ENCODE measurements around the gene FGD4.

FGD4 gene

DNA sequence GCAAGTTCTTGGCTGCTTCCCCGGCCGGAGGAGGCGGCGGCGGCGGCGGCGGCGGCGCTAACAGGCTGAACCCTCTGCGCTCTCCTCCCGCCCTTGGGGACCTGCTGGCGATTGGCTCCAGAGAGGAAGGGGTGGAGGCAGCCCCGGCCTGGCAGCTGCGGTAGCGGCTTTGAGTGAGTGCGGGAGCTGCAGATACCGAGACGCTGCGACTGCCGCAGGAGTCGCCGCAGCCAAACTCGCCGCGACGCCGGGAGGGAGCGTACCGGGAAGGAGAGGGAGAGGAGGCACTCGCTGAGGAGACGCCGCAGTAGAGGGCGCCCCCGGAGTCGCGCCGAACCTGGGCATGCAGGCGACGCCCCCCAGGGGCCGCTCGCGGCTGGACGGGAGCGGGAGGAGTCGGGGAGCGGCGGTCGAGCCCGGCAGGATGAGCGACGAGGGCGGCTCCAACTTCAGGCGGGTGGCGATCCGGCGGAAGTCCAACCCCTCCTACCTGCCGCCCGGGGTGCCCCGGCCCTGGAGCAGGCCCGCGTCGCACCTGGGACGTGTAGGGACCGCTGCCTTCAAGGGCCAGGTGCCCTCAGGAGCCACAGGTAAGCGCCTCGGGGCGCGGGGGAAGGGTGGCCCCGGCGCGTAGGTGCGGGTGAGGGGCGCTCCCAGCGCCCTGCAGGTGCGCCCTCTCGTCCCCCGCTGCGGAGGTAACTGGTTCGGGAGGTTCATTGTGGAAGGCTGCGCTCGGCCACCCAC, at the start of gene FGD4:
Gene FGD4 (plus strand): TSS at position 189 of the 744 bp plus-strand sequence.
- DNase-seq = peak; percentile 93

DNA sequence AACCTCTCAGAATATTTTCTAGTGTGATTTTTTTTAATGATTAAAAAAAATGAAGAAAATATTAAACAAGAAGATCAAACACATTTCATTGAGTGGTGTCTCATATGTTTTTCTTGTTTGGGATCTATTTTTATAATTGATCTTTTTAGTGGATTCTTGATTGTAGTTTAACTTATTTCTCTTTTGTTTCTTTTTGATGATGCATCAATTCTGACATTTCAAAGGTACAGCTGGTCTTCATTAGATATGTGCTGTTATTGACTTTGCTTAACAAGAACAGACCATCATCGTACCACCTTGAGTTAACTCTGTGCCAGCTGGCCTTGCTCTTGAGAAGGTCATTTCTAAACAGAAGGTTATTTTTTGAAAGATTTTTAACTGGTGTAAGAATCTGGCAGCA, 45.8 kb upstream of the FGD4 start:
- DNase-seq = no peak

- DNase-seq = no peak
Observed at GRCh38 chr12:32357601-32358249, 41.6 kb upstream of the FGD4 start.

DNA sequence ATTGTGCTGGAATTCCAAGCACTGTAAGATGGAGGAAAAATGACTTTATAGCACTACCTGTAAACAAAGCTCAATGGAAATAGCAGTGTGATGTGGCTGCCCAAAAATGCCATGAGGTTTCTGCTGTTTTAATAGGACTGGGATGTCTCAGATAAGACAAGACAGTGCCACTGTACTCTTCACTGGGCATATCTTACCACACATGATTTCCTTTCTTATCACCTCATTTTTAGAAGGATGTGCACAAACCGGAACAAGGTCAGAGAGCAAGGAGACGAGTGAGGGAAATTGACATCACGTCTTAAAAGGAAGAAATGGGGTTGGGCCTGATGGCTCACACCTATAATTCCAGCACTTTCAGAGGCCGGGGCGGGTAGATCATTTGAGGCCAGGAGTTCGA, 38.4 kb upstream of the FGD4 start:
- DNase-seq = no peak

- no peak for DNase-seq
Observed at GRCh38 chr12:32362892-32363291, 36.5 kb upstream of the FGD4 start.

DNA sequence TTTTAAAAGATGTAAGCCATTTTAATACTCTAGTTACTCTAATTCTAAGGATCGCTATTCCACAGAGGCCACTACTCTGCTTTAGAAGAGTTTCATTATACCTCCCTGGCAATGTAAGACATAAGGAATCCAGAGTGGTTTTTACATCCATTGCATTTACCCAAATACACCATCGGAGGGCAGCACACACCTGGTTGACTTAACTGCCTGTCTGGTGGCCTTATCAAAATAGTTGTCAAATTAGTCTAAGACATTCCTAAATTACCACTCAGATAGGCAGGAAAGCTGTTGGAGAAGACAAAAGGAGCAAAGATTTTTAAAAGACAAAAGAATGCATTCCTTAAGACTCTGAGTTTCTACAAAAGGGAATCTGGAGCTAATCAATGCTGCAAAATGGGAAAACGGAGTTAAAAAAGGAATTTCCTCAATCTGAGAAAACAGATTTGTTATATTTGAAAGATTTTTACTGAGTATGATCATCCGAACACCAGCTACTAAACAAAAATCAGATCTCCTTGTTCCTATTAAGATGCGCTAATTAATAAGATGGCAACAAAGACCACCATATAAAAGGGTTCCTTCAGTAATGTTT, 33.8 kb upstream of the FGD4 start:
- peak; percentile 53 for DNase-seq

DNA sequence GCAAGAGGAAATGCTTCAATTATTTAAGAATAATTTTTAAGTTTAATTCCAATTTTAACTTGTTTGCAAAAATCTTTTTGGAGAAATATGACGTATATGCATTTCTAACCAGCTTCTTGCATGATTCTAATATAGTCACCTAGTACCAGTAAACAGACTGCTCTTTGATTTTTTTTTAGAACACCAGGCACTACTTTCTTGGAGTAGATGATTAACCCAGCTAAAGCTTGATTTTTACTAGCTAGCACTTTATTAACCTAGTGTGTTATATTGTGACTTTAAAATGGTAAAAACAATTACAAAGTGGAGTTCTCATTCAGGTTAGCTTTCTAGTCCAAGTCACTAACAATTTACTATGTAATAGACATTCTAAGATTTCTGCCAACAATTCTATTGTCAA, 32.6 kb upstream of the FGD4 start:
- no peak for DNase-seq

- no peak for DNase-seq
Observed at GRCh38 chr12:32367381-32367780, 32.0 kb upstream of the FGD4 start.

DNA sequence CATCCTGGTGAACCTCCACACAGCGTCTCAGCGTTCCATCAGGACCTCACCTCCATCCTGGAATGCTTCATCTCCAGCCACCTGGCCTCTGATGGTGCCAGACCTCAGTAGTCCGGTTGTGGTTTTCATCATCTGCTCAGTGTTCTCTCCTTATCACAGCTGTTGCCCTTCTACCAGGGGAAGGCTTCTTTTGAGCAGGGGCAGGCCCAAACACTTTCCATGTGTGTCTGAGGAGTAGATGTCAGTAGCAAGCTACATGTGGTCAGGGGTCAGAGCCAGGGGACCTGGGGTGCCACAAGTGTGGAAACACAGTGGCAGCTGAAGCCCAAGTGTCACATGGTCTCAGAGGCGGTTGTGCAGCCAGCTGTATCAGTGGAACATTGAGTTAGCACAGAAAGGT, 30.2 kb upstream of the FGD4 start:
- no peak for DNase-seq

DNA sequence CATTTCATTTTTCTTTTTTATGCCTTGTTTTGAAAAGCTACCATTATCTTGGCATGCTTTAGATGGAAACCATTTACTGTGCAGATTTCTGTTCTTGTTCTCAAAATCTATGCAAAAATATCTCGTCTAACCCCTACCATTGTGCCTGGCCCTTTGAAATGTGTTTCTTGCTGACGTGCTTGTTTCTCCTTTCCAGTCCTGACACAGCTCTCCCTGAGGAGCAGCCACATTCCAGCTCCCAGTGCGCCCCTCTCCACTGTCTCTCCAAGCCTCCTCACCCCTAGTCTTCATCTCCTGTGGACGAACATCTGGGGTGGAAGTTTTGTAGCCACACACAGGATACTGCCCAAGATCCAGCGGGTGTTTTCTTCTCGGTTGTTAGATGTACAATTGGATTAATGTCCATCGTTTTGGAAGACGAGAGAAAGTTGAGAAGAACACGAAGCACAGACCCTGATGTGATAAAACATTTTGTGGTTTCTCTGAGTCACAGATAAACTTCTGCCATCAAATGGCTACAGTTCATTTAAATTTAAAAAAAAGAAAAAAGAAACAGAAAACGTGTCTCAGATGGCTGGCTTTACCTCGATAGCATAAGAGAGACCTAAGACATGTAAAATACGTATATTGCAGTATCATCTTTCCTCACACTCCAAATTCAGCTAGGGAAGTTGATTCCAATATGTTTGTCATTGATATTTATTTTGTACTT, 21.9 kb upstream of the FGD4 start:
- DNase-seq = no peak

DNA sequence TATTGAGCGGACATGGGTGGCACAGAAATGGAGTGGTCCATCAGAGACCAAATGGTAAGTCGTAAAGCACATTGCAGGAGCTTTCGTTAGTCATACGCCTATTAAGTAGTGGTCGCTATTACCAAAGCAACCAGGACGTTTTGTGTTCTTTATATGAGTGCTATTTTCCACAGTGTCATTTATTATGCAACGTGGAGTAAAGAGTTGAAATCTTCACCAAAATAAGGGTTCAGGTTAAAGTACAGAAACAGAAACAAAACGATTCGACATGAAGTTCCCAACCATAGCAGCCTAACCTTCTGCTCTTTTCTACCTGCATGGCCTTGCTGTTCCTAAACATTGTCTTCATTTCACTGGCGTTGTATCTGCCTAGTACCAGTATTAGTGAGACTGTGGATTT, 20.1 kb upstream of the FGD4 start:
- DNase-seq = no peak

- no peak for DNase-seq
Observed at GRCh38 chr12:32379667-32380066, 19.7 kb upstream of the FGD4 start.

- no peak for DNase-seq
Observed at GRCh38 chr12:32382226-32382625, 17.1 kb upstream of the FGD4 start.

DNA sequence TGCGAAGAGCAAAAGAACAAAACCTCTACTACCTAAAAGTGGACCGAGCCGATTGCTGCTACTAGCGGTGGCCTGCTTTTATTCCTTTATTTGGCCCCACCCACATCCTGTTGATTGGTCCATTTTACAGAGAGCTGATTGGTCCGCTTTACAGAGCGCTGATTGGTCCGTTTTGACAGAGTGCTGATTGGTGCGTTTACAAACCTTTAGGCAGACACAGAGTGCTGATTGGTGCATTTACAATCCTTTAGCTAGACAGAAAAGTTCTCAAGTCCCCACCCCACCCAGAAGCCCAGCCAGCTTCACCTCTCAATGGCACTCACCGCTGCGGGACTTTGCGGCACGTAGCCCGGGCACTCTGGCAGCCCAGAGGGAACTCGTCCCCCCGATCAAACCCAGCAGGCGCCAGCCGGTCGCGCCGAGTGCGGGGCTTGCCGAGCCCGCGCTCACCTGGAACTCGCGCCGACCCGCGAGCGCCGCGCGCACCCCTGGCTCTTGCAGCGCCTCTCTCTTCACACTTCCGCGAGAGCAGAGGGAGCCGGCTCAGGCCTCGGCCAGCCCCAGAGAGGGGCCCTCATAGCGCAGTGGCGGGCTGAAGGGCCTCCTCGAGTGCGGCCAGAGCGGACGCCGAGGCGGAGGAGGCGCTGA, 8.7 kb upstream of the FGD4 start:
- DNase-seq = no peak

DNA sequence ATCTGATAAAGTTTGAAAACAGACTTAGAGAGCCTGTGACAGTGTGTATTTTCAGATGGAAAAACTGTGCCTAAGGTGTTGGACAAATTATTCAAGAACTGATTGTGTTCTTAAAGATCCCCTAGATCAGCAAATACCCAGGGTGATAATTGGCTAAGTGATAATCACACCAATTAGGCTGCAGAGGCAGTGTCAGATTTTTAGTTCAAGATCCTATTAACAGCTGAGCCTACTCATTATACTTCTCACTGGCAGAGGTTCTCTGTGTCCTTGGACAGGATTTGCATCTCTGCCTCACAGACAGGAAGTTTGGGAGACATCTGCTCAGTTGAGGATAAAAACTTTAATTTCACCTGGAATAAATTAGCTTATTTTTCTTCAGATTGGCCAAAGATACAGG, 4.3 kb upstream of the FGD4 start:
- peak; percentile 32 for DNase-seq

DNA sequence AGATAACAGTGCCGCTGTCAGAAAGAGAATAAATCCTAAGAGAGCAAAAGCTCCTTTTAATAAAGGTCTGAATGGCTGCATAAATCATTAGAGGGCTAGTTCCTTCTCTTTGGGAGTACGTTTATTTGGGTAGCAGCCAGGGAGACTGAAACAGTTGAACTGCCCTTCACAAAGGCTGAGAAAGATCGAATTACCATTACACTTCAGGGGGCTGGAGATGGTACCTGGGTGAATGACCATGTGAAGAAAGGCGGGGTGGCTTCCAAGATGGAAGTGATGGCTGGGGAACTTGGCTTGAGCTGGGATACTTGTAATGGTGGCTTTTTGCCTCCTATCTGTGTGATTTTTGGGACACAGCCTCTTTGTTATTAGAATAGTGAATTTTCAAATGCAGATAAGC, 1.7 kb upstream of the FGD4 start:
- peak; percentile 34 for DNase-seq

- no peak for DNase-seq
Observed at GRCh38 chr12:32398181-32398580, 1.2 kb upstream of the FGD4 start.

DNA sequence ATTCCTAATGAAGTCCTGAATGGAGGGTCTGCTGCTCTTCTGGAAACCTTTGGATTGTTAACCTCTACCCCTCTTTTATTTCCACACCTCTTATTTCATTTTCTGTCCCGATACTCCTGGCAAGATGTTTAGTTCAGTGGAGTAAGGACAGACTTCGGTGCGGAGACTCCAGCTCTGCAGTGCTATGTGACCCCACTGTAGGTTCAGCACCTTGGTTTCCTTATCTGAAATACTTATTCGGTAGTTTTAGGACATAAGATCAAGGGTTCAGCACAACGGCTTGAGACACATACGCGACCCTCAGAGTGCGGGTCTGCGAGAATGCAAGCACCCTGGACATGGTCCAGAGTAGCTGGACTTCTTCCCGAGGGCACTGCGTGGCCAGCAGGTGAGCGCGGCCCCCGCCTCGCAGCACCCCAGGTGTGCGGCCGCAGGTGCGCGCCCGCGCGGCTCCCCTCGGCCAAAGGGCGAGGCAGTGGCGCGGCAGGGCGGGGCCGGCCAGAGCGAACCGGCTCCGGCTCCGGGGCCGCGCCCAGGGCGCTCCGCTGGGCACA, 465 bp upstream of the FGD4 start:
- no peak for DNase-seq

DNA sequence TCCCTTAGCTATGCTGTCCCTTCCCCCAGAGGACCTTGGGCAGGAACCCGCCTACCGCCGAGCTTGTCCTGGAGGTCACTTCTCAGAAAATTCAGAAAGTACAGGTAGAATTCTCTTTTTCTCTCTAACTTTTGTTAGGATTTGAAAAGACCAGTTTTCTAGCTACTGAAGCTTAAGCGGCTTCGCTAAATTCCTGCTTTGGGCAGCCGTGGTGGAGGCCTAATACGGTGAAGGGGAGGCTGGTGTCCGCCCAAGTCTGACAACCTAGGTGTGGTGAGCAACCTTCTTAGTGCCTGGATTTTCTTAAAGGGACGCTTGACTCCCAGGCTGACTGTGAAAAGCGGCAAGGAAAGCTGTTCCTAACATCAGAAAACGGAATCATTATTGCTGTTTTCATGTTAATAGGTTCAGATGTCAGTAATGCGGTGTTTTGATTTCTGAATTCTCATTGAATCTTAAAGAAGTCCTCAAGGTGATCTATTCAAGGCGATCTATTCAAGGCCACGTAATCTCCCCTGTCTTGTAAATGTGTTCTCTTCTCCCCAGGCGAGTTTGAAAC, 835 bp downstream of the FGD4 start:
- DNase-seq = no peak

- DNase-seq = no peak
Observed at GRCh38 chr12:32400866-32401265, 1.5 kb downstream of the FGD4 start.

DNA sequence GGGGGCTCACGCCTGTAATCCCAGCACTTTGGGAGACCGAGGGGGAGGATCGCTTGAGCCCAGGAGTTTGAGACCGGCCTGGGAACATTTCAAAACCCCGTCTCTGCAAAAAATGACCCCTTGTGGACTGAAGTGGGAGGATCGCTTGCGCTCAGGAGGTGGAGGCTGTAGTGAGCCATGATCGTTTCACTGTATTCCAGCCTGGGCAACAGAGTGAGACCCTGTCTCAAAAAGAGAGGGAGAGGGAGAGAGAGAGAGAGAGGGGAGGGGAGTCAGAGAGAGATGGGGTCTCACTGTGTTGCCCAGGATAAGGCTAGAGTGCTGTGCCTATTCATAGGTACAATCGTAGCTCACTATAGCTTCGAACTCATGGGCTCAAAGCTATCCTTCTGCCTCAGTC, 2.8 kb downstream of the FGD4 start:
- no peak for DNase-seq

GRCh38 chr12:32402946-32403345, 3.6 kb downstream of the FGD4 start:
- DNase-seq = no peak

- DNase-seq = no peak
Observed at GRCh38 chr12:32407795-32408194, 8.4 kb downstream of the FGD4 start.
